A549 (cell line): ENCODE data around the gene GZMH.

Source experiments
- SREBF2 ChIP-seq: fragments of 450-650 bp; IDR thresholded peaks from 2 replicates; pipeline ENCODE4 v1.6.1; 2014; ENCODE audit warnings: mild to moderate bottlenecking, moderate library complexity
- ZSCAN20 ChIP-seq: fragments of 250-450 bp; sonication (Bioruptor Pico); IDR thresholded peaks from 2 replicates; pipeline ENCODE4 v1.8.0; 2022; ENCODE audit warnings: mild to moderate bottlenecking, moderate library complexity
- TF ChIP-seq, protein P1 (sequence below): fragments of >200 bp; sonication (Bioruptor Twin); formaldehyde crosslinking; IDR thresholded peaks from 3 replicates; pipeline ENCODE4 v1.5.1; 2016

DNA sequence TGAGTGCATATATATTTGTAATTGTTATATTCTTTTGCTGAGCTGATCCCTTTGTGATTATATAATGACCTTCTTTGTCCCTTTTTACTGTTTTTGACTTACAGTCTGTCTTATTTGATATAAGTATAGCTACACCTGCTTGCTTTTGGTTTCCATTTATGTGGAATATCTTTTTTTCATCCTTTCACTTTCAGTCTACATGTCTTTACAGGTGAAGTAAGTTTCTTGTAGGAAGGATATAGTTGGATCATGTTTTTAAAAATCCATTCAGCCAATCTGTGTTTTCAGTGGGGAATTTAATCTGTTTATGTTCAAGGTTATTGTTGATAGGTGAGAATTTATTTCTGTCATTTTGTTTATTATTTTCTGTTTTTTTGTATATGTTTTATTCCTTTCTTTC lies 12.1 kb downstream of the GZMH start:
- TF ChIP-seq SREBF2 (no peak), ZSCAN20 (CRISPR knock-in tag) (no peak)
- TF ChIP-seq, protein P1, sequence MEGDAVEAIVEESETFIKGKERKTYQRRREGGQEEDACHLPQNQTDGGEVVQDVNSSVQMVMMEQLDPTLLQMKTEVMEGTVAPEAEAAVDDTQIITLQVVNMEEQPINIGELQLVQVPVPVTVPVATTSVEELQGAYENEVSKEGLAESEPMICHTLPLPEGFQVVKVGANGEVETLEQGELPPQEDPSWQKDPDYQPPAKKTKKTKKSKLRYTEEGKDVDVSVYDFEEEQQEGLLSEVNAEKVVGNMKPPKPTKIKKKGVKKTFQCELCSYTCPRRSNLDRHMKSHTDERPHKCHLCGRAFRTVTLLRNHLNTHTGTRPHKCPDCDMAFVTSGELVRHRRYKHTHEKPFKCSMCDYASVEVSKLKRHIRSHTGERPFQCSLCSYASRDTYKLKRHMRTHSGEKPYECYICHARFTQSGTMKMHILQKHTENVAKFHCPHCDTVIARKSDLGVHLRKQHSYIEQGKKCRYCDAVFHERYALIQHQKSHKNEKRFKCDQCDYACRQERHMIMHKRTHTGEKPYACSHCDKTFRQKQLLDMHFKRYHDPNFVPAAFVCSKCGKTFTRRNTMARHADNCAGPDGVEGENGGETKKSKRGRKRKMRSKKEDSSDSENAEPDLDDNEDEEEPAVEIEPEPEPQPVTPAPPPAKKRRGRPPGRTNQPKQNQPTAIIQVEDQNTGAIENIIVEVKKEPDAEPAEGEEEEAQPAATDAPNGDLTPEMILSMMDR: no peak
